Measurements from ENCODE around the gene CD14.
A peak's percentile ranks its signal among the peaks of the same experiment; 100 is the strongest.
"Not testable (repeated sequence)": the region's sequence is repeated elsewhere in the genome, so short reads cannot be mapped to it uniquely, and the experiment has no call there.

The CD14 gene

DNA sequence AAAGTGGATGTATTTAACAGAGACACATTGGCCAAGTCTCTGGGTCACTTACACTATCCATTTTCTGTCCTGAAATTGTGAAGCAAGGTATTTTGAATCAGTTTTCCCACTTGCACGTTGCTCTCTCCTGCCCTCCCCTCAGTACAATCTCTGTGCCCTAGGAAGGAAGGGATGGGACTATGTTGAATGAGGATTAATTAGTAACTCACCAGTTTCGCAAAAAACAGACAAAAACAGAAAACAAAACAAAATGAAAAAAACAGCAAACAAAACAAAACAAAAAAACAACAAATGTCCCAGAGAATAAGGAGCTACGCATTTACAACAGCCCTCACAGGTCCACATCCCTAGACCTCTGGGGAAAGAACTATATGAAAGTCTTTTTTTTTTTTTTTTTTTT, 1.1 kb upstream of the CD14 start:
- DNase-seq: no peak

DNA sequence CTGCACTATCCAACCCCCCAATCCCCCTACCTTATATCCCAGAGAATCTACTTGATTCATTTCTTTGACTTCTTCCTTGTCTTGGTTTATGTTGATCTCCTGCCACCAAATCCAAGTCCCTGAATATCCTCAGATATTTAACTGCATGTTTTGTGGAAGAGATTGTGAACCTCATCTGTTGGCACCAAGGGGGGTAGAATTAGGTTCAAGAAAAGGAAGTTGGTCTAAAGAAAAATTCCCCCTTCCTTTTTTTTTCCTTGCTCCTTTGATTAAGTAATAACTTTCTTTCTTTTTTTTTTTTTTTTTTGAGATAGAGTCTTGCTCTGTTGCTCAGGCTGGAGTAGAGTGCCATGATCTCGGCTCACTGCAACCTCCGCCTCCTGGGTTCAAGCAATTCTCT, 526 bp upstream of the CD14 start:
- no peak for DNase-seq

DNA sequence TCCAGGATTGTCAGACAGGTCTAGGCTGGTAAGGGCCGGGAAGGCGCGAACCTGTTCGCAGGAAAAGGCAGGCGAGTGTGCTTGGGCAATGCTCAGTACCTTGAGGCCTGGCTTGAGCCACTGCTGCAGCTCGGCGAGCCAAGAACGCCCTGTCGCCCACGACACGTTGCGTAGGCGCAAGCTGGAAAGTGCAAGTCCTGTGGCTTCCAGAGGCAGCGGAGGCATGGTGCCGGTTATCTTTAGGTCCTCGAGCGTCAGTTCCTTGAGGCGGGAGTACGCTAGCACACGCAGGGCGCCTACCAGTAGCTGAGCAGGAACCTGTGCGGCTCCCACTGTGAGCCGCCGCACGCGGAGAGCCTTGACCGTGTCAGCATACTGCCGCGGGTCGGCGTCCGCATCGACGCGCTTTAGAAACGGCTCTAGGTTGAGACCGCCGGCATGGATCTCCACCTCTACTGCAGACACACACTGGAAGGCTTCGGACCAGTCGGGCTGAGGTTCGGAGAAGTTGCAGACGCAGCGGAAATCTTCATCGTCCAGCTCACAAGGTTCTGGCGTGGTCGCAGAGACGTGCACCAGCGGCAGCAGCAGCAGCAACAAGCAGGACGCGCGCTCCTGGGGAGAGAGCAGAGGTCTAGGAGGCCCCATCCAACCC, 482 bp downstream of the CD14 start:
- no peak for DNase-seq

DNA sequence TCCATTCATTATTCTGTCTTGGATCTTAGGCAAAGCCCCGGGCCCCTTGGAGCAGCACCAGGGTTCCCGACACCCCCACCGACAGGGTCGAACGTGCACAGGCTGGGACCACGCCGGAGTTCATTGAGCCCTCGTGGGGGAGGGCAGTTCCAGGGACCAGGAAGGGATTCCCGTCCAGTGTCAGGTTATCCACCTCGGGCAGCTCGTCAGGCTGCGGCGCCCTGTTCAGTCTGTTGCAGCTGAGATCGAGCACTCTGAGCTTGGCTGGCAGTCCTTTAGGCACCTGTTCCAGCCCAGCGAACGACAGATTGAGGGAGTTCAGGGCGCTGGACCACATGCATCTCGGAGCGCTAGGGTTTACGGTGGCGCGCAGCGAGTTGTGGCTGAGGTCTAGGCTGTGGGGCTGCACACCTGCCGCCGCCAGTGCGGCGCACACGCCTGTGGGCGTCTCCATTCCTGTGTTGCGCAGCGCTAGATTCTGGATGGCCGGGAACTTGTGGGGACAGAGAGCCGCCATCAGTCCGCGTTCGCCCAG, 1.1 kb downstream of the CD14 start:
- no peak for DNase-seq

DNA sequence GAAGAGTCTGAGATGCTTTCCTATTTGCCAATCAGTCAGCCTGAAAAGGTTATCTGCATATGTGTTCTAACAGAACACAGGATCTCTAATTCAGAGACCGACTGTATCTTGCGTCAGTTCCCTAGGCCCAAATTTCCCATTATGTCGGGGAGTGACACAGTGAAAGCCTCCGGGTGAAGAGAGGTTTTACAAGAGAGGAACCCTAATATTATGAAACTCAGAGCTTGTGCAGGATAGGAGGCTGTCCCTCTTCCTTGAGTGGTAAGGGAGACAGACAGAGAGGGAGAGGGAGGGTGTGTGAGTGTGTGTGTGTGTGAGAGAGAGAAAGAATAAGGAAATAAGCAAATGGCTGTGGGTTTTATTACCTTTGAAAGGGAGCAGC, 1.9 kb downstream of the CD14 start:
- DNase-seq: no peak

DNA sequence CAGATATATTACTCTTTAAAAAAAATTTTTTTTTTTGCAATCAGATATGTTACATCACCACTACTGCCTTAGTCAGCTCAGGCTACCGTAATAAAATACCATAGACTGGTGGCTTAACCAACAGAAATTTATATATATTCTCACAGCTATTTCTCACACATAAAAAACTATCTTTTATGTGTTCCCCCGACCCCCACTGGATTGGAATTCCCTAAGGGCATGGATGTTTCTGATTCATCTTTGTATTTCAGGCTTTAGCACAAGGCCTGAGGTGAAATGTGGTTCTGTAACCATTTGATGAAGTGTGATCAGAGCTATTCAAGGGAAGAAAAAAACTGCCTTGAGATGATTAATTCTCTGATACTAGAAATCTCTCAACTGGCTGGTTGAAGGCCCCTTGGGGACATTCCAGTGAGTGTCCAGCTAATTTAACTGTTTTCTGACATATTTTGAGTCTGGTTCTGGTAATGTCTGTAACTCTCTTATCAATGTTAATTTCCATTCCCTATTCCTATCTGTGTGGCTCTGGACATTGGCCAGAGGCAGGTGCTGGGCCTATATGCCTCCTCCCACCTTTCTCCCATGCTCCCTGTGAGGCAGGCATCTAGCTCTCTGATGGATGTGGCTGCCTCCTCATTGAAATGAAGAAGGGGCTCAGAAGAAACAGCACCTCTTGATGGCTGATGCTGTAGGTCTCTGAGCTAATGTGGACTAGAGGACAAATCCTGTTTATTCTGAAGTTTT, 2.5 kb downstream of the CD14 start:
- no peak for DNase-seq

DNA sequence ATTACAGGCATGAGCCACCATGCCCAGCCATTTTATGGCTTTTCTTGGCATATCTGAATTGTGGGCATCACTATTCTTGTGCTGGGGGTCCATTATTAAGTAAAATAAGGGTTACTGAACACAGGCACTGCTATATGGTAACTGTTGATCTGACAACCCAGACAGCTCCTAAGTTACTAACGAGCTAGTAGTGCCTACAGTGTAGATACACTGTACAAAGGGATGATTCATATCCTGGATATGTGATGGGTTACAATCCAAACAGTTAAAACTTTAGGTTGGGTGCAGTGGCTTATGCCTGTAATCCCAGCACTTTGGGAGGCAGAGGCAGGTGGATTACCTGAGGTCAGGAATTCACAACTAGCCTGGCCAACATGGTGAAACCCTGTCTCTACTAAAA, 4.3 kb downstream of the CD14 start:
- no peak for DNase-seq

DNA sequence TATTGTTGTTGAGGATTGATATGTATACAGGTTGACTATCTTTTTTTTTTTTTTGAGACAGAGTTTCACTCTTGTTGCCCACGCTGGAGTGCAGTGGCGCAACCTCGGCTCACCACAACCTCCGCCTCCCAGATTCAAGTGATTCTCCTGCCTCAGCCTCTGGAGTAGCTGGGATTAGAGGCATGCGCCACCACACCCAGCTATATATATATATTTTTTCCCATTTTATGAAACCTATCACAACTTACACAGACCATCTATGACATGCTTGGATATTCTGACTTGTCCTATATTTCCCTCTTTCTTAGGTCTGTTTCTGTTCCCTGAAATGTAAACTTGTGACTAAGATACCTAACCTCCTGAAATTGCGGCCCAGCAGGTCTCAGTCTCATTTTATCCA, 5.0 kb downstream of the CD14 start:
- peak; percentile 21 for DNase-seq

DNA sequence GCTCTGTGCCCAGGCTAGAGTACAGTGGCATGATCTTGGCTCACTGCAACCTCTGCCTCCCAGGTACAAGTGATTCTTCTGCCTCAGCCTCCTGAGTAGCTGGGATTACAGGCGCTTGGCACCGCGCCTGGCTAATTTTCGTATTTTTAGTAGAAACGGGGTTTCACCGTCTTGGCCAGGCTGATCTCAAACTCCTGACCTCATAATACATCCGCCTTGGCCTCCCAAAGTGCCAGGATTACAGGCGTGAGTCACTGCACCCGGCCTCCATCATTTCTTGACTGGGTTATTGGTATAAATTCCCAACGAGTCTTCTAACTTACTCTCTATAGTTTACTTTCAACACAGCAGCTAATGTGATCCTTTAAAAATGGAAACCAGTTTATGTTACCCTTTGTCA, 8.1 kb downstream of the CD14 start:
- DNase-seq: not testable (repeated sequence)

DNA sequence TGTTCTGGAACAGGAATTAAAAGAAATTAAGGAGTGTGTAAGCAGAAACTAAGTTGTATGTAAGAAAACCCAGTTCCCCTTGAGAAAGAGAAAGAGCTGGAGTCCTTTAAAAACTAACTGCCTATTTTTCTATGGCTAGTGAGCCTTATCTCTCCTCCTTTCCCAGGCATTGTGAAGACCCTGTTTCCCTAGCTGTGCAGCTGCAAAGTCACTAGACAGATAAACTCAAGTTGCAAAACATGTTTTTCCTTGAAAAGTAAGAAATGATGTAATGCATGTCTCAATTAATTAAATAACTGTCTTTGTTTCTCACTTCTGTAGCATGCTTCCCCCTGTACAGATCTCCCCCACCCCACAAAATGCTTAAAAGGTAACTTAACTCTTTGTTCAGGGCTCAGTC, 9.9 kb downstream of the CD14 start:
- DNase-seq: peak; percentile 64

DNA sequence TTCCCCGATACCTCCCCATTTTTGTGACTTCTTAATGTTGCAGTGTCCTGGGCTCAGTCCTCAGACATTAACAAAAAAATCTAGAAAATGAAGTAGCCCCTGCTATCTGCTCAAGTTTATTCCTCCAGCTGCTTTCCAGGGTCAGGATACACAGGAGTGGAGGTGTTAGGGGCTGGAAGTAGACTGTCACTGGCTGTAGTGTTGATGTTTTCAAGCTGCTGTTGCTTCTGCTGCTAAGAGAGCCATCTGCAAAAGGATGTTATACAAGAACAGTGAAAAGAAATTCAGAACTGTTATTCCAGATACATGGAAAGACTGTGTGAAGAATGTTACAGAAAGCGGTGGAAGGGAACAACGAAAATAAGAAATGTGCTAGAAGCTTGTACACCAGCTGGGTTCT, 10.7 kb downstream of the CD14 start:
- DNase-seq: no peak

DNA sequence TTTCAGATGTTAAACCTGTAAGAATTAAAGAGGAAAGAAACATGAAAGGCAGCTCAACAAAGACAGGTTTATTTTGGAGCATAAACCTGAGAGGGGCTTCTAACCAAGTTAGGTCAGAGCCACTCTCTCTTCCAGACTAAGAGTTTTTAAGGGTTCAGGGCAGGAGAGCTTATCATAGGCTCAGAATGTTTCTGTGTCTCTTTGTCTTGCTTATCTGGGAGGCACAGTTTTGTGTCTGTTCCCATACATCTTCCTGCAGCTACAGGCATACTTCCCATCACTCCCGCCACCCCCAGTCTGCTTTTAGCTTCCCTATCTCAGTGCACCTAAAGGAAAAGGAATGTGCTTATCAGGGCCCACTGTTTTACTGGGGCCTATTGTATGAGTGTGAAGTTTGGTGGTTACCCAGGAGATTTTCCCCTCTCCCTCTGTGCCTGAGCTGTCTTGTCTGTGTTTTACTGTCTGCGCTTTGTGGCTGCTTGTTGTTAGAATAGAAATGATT, 21.9 kb downstream of the CD14 start:
- DNase-seq: peak; percentile 90

DNA sequence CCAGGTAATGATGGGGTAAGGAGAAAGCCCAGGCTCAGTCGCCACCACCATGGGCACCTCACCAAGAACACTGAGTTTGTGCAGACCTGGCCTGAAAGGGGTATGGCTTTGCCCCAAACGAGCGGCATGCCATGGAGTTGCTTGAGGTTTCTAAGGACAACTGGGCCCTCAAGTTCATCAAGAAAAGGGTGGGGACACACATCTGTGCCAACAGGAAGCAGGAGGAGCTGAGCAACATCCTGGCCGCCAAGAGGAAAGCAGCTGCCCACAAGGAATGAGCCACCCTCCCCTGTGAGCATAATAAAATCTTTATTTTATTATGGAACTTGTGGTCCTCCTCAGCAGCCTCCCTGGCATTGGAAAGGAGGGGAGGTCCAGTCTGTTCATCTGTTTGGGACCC, 23.8 kb downstream of the CD14 start:
- no peak for DNase-seq

DNA sequence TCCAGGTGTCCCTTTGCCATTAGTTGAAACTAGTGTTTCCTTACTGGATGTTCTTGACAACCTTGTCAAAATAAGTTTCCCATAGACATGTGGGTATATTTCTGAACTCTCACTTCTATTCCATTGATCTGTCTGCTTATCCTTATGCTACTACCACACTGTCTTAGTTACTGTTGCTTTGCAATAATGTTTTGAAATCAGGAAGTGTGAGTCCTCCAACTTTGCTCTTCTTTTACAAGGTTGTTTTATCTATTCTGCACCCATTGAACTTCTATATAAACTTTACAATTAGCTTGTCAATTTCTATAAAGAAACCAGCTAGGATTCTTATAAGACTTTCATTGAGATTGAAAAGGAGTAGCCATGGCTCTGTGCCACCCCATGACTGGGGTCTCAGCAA, 24.3 kb downstream of the CD14 start:
- no peak for DNase-seq

DNA sequence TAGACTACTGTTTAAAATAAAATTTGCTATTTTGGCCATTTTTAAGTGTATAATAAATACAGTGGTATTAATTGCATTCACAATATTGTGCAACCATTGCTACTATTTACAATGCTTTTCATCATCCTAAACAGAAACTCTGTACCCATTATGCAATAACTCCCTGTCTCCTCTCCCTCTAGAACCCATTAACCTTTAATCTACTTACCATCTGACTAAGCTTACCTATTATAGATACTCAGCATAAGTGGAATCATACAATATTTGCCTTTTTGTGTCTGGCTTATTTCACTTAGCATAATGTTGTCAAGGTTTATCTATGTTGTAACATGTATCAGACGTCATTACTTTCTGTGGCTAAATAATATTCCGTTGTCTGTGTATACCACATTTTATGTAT, 25.9 kb downstream of the CD14 start:
- peak; percentile 23 for DNase-seq

DNA sequence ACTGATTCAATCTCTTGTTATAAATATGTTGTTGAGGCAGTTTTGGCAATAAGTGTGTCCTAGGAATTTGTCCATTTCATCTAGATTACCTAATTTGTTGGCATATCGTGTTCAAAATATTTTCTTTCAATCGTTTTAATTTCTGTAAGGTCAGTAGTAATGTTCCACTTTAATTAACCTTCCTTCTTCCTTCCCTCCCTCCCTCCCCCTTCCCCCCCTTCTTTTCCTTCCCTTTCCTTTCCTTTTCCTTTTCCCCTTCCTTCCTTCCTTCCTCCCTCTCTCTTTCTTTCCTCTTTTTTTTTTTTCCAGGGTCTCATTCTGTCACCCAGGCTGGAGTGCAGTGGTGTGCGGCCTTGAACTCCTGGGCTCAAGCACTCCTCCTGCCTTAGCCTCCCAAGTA, 27.1 kb downstream of the CD14 start:
- DNase-seq: no peak

DNA sequence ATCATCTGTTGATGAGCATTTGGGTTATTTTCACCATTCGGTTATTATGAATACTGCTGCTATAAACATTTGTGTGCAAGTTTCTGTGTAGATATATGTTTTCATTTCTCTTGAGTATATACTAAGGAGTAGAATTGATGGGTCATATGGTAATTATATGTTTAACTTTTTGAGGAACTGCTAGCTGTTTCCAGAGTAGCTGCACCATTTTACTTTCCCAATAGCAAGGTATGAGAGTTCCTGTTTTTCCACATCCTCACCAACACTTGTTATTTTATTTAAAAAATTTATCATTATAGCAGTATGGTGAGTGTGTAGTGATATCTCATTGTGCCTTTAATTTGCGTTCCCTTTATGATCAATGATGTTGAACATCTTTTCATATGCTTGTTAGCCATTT, 29.2 kb downstream of the CD14 start:
- DNase-seq: no peak

DNA sequence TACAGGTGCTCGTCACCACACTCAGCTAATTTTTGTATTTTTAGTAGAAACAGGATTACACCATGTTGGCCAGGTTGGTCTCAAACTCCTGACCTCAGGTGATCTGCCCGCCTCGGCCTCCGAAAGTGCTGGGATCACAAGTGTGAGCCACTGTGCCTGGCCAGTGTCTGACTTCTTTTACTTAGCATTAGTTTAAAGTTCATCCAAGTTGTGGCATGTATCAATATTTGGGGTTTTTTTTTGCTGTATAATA, 29.6 kb downstream of the CD14 start:
- not testable (repeated sequence) for DNase-seq

DNA sequence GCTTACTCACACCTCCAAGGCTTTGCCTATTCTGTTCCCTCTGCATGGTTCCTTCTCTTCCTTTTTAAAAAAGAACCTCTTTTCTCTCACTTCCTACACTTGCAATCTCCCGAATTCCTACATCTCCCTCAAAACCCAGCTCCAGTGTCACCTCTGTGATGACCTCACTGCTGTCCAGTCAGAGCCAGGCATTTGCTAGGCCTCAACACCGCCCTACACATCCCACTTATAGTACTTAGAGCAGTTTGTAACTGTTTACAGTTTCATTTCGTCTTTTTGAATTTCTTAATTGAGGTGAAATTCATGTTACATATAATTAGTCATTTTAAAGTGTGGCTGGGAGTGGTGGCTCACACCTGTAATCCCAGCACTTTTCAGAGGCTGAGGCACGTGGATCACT, 30.8 kb downstream of the CD14 start:
- DNase-seq: no peak

DNA sequence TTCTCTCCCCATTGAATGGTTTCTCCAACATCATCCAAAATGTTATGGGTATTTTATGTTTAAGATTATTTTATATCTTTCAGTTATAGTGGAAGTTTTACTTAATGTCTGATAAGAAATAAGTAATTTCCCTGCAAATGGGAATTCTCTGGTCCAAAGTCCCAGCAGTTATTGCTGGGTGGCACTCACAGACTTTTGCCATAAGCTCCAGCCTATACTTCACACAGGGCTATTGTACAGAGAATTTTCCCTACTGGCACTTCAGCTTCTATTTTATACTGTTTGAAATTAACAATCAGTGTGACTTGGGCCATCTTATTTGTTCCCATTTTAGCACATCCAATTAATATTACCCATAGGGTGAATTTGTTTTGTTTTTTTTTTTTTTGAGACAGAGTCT, 32.9 kb downstream of the CD14 start:
- no peak for DNase-seq

DNA sequence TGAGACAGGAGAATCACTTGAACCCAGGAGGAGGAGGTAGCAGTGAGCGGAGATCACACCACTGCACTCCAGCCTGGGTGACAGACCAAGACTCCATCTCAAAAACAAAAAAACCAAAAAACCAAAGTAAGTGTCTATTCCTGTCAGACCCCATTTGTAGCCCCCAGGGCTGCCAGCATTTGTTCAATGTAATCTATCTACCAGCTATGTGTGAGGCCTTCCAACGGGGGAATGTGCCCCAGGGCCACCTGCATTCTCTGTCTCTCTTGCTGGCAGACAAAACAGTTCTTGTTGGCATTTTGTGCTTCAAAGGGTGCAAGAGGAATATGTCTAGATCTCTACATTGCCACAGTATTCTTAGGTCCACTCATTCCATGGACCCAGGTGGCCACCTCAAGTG, 34.1 kb downstream of the CD14 start:
- DNase-seq: no peak

DNA sequence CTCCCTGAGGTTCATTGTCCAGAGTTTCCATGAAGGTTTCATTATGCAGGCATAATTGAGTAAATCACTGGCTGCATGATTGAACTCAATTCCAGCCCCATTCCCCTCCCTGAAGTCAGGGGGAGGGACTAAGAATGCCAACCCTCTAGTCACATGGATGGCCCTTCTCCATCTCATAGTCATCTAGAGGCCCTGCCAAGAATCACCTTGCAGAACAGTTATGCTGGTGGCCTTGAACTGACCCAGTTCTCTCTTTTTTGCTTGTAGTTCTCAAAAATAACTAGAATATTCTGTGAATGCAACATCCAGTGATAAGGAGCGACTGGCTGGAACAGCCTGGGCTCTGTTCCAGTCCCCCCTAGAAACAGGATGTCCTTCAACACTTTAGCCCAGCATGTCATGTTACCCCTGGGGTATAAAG, 36.6 kb downstream of the CD14 start:
- no peak for DNase-seq

DNA sequence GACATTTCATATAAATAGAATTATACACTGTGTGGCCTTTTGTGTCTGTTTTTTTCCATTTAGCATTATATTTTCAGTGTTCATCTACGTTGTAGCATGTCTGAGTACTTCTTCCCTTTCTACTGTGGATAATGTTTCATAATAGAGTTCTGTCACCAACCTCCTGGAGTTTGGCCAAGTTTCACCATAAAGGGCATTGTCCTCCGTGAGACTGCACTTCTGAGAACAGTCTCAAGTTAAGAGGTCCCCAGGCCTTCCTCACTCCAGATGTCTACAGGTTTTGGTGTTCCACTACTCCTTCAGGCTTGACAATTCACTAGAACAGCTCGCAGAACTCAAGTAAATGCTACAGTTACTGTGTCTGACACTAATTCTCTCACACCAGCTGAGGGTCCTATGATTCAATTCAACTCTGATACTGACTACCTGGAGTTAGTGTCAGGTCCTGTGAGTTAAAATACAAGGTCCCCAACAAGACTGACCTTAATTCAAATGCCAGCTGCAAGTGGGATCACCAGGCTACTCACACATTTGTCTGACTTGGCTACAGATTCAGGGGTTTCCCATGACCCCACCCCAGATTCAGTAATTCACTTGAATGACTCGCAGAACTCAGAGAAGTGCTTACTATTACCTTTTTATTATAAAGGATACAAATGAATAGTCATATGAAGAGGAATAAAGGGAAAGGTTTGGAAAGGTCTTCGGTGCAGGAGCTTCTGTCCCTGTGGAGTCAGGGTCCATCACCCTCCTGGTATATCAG, 37.3 kb downstream of the CD14 start:
- peak; percentile 85 for DNase-seq

DNA sequence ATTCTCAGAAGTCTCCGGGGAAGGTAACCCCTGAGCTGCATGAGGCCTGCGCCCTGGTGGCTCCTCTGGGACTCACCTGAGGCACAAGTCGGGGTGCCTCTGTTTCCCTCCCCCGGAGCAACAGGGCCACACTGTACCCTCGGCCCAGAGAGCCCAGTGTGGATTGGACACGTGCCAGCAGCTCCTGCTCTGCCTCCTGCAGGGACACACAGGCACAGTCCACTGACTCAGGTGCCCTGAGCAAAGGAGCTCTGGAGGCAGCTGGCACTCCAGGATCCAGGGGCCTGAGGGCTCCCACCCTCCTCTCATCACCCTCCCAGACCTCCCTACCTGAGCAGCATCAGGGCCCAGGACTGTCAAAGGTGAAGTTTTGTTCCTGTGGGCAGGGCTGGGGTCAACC, 38.8 kb downstream of the CD14 start:
- DNase-seq: no peak

Data from OCI-M1 (cell line).